T-helper 1 cell treated with Interleukin-12 subunit alpha and Interleukin-12 subunit beta and Interleukin-4 antibody, amounts not matched to agents 30 ng/mL and 1 ng/mL, for 36 hours (primary cell): ENCODE data around the gene OTUD4. TPM values are rescaled to one million over a fixed set of nuclear protein-coding genes. Genes with fewer than 3 reads are reported as not detected.

ENCODE experiments used
- total RNA-seq: library from RNA; stranded (reverse); gene quantifications from 2 replicates; pipeline ENCODE4 v1.2.3, GENCODE V29; 2022

OTUD4 gene
- total RNA-seq, 1 donor from 2014 or later: 65.9 TPM

Other genes starting within 250 kb of the OTUD4 start
- 30.6 and 31.9 TPM in 2 replicates for gene ANAPC10, start 82.4 kb downstream of the OTUD4 start, total RNA-seq
- 91.3 and 91.7 TPM in 2 replicates for gene ABCE1, start 82.3 kb downstream of the OTUD4 start, total RNA-seq